RPMI8226 (cell line): Measurements from ENCODE around the gene CEP164.

ENCODE experiments used
- DNase-seq: peaks from one replicate; pipeline ENCODE4 v3.0.0-alpha.2; 2015

The CEP164 gene

DNA sequence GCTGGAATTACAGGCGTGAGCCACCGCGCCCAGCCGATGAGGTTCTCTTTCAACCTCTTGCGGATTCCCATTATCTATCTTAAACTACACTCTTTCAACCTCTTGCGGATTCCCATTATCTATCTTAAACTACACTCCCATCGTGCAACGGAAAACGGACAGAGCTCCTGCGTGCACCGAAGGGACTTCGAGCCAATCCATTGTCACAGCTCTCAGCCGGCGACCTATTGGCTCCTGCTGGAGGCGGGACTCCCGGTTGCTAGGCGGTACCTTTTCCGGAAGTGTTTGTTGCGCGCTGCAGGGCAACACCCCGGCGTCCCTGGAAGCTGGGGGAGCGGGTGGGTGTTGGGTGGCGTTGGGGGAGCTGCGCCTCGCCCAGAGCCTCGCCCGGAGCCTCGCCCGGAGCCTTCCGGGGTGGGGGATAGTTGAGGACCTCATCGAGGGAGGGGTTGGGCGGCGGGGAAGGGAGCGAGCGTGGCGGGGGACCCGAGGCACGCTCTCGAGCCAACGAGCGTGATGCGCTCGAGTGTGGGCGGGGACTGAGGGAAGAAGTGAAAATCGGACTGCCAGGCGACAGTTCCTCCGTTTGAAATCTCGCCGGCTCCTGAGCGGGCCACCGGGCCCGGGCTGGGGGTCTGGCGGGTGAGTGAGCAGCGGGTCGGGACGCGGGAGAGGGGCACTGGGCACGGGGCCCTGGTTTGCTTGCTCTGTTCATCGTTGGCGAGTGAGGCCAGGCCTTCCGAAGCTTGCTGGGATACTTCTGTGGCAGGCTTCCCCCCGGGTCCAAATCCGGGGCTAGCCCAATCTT lies at the start of gene CEP164:
CEP164 (plus strand) TSS at position 288 of the 808 bp plus-strand sequence. CDS start 10,733 bp downstream, outside the sequence.
- DNase-seq, result peak; percentile 98

DNA sequence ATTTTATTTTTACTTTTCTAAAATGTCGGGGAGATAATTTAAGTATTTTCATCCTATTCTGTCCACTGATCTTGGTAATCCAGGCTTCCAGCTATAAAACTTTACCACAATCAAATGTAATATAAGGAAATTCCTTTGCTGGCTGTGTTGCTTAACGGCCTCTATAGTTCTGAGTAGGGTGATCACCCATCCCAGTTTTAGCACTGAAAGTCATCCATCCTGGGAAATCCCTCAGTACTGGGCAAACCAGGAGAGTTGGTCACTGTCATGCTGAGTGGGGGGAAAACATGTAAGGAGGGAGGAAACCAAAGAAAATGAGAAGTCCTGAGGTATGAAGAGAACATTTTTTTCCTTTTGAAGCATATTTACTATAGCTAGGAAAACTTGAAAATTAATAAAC lies 49.3 kb upstream of the CEP164 start:
- no peak for DNase-seq

DNA sequence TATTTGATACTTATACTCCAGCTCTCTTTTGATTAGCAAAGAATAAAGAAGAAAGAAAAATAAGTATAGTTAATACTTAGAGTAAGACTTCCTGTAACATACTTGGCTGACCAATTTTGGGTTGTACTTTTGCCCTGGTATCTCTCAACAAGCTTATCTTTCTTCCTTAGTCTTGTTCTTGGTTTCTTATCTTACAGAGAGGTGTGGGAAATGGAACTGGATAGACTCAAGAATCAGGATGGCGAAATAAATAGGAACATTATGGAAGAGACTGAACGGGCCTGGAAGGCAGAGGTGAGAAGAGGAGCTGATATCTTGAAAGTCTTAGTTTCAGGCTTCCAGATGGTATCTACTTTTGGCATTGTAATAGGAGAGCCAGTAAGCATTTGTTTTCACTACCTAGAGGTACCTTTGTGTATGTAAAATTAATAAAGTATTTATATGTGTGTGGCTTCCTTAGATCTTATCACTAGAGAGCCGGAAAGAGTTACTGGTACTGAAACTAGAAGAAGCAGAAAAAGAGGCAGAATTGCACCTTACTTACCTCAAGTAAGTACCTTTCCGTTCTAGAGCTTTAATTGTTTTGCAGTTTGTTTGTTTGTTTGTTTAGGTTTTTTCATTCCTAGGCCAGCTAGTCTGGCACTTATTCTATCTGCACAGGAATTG lies 47.8 kb upstream of the CEP164 start:
- no peak for DNase-seq

DNA sequence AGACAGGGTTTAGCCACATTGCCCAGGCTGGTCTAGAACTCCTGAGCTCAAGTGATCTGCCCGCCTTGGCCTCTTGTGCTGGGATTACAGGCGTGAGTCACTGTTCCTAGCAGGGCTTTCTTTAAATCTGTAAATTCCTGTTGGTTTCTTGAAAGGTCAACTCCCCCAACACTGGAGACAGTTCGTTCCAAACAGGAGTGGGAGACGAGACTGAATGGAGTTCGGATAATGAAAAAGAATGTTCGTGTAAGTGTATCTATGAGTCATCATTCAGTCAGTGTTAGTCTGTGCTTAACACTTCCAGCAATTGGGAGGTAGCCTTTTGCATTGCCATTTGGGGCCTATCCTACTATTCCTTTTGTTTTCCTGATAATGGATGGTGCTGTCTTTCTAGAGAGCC lies 46.5 kb upstream of the CEP164 start:
- no peak for DNase-seq

DNA sequence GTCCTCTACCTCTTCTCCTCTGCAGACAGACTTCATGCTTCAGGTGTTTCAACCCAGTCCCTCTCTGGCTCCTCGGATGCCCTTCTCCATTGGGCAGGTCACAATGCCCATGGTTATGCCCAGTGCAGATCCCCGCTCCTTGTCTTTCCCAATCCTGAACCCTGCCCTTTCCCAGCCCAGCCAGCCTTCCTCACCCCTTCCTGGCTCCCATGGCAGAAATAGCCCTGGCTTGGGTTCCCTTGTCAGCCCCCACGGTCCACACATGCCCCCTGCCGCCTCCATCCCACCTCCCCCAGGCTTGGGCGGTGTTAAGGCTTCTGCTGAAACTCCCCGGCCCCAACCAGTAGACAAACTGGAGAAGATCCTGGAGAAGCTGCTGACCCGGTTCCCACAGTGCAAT lies 45.8 kb upstream of the CEP164 start:
- no peak for DNase-seq

DNA sequence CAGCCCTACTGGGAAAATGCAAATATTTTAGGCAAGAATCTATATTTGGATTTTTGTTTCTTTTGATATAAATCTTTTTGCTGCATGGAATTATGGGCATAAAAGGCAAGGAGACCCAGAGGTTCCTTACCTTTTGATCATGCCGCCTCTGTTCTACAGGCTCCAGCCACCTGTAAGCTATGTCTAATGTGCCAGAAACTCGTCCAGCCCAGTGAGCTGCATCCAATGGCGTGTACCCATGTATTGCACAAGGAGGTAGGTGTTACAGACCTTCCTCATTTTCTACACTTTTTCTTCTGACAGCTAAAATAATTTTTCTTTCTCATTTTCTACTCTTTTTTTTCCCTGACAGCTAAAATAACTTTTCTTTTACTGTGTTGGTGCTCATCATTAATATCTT lies 44.7 kb upstream of the CEP164 start:
- no peak for DNase-seq

DNA sequence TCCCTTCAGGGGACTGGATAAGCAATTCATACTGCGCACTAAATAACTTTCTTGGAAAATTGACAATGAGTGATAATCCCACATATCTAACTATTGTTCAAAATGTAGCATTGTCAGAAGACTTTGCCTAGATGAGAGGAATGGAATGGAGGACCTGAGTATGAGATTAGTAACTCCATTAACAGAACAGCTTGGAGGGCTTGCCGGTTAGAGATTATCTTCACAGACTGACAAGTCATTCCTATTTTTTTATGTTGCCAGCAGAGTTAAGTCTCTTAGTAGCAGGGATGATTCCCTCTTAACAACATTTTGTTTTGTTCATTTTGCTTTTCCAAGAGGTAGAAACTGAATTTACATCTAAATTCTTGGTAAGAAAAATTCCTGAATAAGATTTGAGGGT lies 43.6 kb upstream of the CEP164 start:
- no peak for DNase-seq

DNA sequence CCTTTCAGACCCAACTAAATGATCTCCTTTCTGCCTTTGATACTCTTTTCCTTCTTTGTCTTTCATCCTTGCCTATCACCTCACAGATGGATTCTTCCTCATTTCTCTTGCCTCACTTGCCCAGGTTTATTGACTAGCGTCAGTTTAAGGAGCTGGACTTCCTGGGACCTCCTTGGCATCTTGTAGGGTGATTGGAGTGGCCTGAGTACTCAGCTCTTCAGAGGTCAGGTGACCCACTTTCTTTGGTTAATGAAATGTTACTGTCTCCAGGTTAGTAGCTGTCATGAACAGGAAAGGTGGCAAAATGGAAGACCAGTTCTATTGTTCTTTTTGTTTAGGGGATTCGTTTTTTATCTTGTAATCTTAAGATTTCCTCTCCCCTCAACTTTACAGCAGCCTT lies 41.1 kb upstream of the CEP164 start:
- no peak for DNase-seq

DNA sequence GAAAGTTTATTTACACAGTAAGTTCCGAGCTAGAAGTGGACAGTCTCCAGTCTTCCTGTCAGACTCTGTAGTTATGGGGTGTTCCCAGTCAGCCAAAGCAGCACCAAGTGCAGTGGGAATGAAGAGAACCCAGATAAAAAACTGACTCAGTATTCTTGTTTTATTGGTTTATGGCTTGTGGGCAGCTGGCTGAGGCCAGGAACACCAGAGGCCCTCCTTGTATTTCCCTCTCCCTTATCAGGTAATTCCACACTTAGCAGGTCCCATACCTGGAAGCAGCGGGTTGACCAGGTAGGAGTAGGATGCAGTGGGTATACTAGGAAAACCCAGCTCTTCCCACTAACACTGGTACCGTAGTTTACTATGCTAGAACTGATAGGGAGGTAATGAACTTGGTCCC lies 40.0 kb upstream of the CEP164 start:
- no peak for DNase-seq

DNA sequence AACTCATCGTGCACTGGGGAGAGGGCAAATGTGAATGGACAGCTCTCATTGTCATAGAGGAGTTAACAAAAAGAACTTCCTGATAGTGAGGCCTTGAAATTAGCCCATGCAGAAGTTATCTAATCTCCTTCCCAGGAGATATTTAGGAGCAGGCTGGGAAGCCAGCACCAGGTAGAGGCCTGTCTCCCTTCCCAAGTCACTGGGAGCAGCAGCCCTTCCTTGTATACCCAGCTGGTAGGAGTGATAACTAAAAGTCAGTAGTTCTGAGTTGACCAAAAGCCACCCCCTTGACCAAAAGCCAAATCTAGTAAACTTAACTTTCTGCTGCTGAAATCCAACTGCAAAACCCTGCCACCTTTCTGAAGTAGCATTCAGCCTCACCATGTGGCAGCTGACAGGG lies 37.9 kb upstream of the CEP164 start:
- DNase-seq, result no peak

DNA sequence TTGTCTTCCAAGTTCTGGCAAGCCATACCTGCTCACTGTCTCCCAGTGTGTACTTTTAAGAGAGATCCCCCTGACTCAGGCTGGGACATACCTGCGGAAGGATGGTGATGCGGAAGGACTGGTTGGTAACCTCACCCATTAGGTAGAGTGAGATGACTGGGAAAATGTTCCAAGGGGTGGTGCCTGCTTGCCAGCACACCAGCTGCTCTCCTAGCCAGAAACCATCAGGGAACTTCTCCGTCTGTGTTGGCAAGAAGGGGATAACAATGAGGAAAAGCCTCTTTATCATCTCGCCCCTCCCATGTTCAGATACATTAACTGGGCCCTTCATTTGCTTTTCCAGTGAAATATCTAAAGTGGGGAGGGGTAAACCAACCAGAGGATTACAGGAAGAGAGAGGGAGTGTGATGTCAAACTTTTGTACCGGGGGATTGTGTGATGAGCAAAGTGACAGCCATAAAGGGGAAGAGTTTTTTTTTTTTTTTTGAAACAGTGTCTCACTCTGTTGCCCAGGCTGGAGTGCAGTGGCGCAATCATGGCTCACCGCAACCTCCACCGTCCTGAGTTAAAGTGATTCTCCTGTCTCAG lies 36.8 kb upstream of the CEP164 start, which contains the start of gene BACE1-AS:
BACE1-AS (plus strand) TSS at position 538 of the 588 bp plus-strand sequence.
- no peak for DNase-seq

DNA sequence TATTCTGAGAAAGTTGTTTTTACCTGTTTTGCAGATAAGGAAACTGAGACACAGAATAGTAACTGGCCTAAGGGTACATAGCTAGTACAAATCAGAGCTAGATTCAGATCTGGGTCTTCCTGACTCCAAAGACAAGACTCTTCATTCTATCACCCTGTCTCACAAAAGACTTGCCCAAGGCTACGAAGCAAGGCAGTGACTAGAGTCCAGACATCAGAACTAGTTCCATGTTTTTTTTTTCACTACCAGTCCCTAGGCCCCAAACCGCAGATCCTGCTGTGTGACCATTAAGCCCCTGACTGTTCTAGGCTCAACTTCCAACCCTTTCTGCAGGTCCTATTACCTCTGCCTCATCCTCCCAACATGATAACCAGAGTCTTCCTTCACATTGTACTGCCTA lies 35.0 kb upstream of the CEP164 start:
- DNase-seq, result no peak

DNA sequence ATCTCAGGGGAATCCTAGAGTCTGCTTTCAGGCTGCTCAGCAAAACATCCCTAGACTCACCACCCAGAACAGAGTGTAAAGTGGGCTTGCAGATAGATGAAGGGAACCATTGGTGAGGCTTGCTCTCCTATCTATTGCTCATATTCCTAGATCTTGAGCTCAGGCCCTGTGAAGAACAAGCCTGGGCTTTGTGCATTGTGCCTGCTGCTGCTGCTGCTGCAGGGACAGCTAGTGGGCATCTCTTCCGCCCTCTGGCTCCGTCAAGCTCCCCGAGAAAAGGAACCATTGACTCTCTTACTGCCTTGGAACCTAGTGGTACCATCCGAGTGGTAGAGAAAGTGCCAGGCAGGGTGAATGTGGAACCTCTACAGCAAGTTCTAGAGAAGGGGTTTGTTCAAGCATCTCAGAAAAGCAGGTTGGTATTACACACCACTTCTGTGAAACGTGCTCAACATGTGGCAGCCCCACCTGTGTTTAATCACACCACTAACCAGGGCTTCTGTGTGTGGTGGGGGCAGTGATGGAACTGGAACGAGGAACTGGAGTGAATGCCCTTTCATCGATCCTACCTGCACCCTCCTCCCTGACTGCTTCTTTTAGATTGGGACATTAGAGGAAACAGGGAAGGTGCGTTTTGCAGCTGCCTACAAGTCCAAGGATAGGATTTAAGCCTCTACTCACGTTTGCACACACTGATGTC lies 32.1 kb upstream of the CEP164 start:
- DNase-seq, result no peak

DNA sequence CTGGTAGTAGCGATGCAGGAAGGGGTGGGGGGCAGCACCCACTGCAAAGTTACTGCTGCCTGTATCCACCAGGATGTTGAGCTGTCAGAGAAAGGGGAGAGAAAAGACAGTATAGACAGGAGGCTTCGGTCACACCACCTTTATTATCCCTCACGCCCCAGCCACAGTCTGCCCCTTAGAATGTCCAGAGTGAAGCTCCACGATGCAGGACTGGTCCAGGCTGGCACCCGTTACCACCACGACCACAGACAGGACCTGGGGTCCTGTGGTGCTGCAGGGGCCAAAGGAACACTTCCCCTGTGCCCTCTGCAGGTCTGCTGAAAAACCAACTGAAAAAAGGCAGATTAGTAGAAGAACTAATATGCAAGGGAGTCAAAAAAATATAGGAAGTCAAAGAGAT lies 30.8 kb upstream of the CEP164 start:
- DNase-seq, result no peak

DNA sequence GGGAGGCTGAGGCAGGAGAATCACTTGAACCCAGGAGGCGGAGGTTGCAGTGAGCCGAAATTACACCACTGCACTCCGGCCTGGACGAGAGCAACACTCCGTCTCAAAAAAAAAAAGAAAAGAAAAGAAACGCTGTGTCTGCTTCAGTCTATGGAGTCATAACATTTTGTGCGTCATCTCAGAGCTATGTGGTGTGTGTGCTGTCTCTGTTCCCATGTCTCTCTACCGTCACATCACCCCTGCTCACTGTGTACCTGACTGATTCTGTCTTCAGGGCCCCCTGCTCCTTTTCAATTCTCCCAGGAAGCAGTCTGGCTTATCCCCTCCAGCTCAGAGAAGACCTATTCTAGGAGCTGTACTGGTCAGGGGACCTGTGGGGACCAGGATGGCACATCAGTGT lies 29.5 kb upstream of the CEP164 start:
- no peak for DNase-seq

DNA sequence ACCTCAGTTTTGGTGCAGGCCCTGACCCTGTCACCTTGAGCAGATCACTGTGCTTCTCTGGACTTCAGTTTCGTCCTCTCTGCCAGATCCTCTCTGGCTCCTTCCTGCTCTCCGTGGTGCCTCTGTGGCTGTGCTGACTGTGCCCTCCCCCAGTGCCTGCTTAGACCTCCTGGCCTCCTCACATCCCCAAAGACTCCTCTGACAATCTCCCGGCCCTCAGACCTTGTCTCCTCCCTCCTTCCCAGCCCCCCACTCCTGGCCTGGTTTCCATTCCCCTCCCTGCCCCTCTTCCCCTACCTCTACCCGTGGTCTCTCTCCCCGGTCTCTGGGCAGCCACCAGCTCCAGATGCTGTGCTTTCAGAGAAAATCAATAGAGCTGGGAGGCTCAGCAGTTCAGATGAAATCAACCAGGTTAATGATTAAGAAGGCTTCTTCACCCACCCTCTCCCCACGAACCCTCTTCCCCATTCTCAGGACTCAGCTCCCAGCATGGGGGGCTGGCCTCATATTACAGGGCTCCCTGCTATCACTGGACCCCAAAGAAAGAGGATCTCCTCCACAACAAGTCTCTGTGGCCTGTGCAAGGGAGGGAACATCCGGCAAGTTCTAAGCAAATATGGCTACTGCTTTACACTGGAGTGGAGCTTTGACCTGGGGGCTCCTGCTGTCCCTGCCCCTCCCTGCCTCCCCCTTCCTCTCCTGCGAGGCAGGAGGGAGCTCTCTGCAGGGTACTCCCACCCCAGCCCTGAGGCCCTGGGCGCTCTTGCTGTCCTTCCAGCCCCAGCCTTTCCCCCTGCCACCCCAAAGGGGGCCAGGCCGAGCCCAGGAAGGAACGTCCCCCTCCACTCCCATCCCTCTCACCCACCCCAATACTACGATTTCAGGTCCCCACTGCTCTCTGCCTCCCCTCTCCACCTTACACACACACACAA lies 28.0 kb upstream of the CEP164 start:
- DNase-seq, result no peak

DNA sequence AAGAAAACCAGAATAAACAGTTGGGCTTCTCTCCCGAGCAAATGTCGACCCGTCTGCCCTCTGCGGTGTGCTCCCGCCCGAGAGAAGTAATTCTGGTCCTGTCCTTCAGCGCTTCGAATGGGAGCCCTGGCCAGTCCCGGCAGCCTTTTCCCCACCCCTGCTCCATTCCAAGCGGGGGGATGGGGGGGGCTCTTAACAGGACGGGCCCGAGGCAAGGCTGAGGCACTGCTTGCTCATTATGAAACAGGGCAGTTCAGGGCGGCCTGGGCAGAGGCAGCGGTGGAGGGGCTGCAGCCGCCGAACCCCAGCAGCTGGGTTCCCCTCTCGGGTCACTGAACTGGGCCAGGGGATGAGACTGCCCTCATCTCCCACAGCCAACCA lies 27.4 kb upstream of the CEP164 start:
- DNase-seq, result no peak

DNA sequence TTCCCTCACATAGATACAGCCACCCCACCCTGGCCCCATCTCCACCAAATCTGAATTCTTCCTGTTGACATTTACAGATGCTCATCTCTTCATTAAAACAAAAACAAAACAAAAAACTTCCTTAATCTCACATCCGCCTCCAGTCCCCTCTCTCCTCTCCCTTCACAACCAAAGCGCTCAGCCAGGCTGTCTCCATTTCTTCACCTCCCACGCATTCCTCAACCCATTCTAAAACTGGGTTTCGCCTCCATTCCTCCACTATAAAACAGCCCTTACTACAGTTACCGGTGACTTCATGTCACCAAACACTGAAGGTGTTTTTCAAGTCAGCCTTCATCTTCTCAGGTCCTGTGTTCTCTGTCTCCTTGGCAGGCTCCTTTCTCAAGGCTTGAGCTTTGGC lies 26.9 kb upstream of the CEP164 start:
- no peak for DNase-seq

DNA sequence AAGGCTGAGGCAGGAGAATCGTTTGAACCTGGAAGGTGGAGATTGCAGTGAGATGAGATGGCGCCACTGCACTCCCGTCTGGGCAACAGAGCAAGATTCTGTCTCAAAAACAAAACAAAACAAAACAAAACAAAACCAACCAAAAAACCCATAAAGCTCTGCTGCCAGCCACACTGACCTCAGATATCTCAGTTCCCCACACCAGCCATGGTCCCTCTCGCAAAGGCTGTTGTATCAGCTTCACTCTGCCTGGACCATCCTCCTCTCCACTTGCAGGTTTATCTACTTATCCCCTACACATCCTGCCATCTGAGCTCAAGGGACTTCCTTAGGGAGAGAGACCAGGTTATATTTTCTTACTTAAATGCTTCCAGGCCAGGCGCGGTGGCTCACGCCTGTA lies 25.4 kb upstream of the CEP164 start:
- no peak for DNase-seq

DNA sequence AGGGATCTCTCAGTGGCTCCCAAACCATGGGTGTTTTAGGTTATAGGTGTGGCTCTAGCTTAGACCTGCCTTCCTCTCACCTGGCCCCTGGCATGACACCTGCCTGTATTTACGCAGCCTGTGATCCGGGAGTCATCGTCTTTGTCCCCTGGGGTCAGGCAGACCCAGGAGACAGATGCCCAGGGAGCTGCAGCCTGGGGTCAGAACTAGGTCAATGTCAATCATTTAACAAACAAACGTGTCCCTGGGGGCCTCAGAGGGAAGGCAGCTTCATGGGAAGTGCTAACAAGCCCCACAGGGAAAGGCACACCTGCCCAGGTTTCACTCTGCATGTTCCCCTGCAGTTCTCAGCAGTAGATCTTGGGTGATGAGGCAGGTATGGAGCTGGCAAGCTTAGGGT lies 24.6 kb upstream of the CEP164 start:
- DNase-seq, result no peak

DNA sequence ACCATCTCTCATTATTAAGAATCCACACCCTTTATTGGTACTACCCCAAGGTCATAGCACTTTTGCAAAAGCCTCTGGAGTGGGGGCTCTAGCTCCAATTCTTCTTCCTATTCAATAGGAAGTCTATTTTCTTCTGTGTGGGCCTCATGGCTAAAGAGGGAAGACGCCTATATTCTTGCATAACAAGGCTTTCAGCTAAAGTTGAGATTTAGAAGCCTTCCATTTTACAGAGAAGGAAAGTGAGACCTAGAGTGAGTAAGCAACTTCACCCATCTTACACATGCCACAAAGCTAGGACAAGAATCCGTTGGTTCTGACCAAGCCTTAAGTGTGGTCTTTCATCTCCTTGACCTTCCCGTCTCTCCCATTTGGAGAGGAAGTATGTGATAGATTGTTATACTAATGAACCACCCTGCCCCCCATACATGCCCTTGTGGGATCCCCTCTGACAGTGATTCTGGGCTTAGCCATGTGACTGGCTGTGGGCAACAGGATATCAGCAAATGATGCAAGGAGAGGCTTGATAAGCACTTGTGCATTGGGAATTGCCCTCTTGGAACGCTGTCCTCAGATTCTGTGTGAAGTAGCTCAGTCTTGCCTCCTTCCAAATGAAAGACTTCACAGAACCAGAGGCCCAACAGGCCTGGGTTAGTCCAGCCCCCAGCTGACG lies 23.9 kb upstream of the CEP164 start:
- no peak for DNase-seq

DNA sequence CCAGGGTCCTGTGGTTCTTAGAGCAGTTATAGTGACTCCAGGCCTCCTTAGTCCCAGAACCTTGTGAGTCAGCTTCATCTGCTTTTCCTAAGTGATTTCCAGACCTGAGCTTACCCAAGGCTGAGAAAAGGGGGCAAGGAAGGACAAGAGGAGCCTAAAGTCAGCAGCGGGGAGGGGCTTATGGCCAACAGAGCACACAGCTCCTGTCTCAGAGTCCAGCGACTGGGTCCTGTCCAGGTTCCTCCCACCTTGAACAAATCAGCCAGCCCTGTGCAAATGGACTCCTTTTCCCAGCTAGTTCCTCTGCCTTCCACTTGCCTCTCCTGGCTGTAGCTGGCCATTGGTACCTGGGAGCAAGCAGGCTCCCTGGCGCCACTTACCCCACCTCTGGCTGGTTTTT lies 22.5 kb upstream of the CEP164 start:
- DNase-seq, result no peak
